Subcutaneous abdominal adipose tissue (tissue), 5 donors: ENCODE measurements around the gene LECT2.

Experiments
- H3K27ac ChIP-seq: one replicate; pipeline ENCODE4 v1.7.0; 2013; ENCODE audit warnings: low read depth, mild to moderate bottlenecking, inconsistent platforms, low read length, moderate library complexity
- H3K27me3 ChIP-seq, 5 donors: one replicate each; pipeline ENCODE4 v1.7.0; 2013; ENCODE audit warnings: low read length in 5 of 5, inconsistent platforms in 1 of 5; ENCODE audit not compliant: control insufficient read depth in 5 of 5, insufficient read depth in 4 of 5
- H3K36me3 ChIP-seq, 5 donors: one replicate each; pipeline ENCODE4 v1.7.0; 2013; ENCODE audit warnings: low read length in 5 of 5; ENCODE audit not compliant: control insufficient read depth in 5 of 5, insufficient read depth in 5 of 5
- H3K4me1 ChIP-seq, 5 donors: one replicate each; pipeline ENCODE4 v1.7.0; 2013; ENCODE audit warnings: low read length in 5 of 5, mild to moderate bottlenecking in 3 of 5, moderate library complexity in 1 of 5; ENCODE audit not compliant: control insufficient read depth in 5 of 5, insufficient read depth in 5 of 5
- H3K4me3 ChIP-seq, 5 donors: one replicate each; pipeline ENCODE4 v1.7.0; 2013; ENCODE audit warnings: low read length in 5 of 5, low read depth in 1 of 5
- H3K9ac ChIP-seq, 5 donors: one replicate each; pipeline ENCODE4 v1.7.0; 2013; ENCODE audit warnings: low read length in 5 of 5, mild to moderate bottlenecking in 4 of 5, moderate library complexity in 3 of 5
- H3K9me3 ChIP-seq, 5 donors: one replicate each; pipeline ENCODE4 v1.7.0; 2013; ENCODE audit warnings: low read length in 5 of 5; ENCODE audit not compliant: control insufficient read depth in 5 of 5
- donor health status: healthy.
- donor health status: healthy.
- donor health status: healthy.
- donor health status: healthy.
- donor health status: healthy.

LECT2 gene

GRCh38 chr5:135944967-135945560 is 9.7 kb downstream of the LECT2 start:
- Histone ChIP-seq H3K27me3 (peaks cover 0 to 5% (median 0%) of the 10 kb centered on the region in 5 donors), H3K36me3 (no peaks in the 10 kb centered on the region), H3K4me3 (no peak overlapping the region), H3K9me3 (no peaks in the 10 kb centered on the region), H3K27ac (no peak overlapping the region), H3K9ac (no peak overlapping the region), H3K4me1 (peaks cover 0 to 5% (median 0%) of the 10 kb centered on the region in 5 donors)

- Histone ChIP-seq H3K9ac (no peak overlapping the region), H3K36me3 (no peaks in the 10 kb centered on the region), H3K27ac (no peak overlapping the region), H3K27me3 (peaks cover 0 to 5% (median 0%) of the 10 kb centered on the region in 5 donors), H3K9me3 (no peaks in the 10 kb centered on the region), H3K4me1 (peaks cover 0 to 5% (median 0%) of the 10 kb centered on the region in 5 donors), H3K4me3 (no peak overlapping the region)
Measured at GRCh38 chr5:135944564-135944963, 10.2 kb downstream of the LECT2 start.

- H3K4me1 ChIP-seq, result peaks cover 0 to 5% (median 0%) of the 10 kb centered on the region in 5 donors
- no peaks in the 10 kb centered on the region for H3K36me3 ChIP-seq
- H3K27me3 ChIP-seq, result peaks cover 0 to 5% (median 0%) of the 10 kb centered on the region in 5 donors
- no peak overlapping the region for H3K4me3 ChIP-seq
- H3K9me3 ChIP-seq, result no peaks in the 10 kb centered on the region
- H3K9ac ChIP-seq, result no peak overlapping the region
- H3K27ac ChIP-seq, result no peak overlapping the region
Measured at GRCh38 chr5:135942202-135942771, 12.5 kb downstream of the LECT2 start.

- no peak overlapping the region for H3K4me3 ChIP-seq
- H3K36me3 ChIP-seq, result no peaks in the 10 kb centered on the region
- H3K9me3 ChIP-seq, result no peaks in the 10 kb centered on the region
- H3K27ac ChIP-seq, result no peak overlapping the region
- H3K4me1 ChIP-seq, result peaks cover 0 to 5% (median 0%) of the 10 kb centered on the region in 5 donors
- peaks cover 0 to 5% (median 0%) of the 10 kb centered on the region in 5 donors for H3K27me3 ChIP-seq
- H3K9ac ChIP-seq, result no peak overlapping the region
Measured at GRCh38 chr5:135941711-135942110, 13.1 kb downstream of the LECT2 start.

- H3K27ac ChIP-seq, result no peak overlapping the region
- H3K27me3 ChIP-seq, result peaks cover 0 to 5% (median 0%) of the 10 kb centered on the region in 5 donors
- no peaks in the 10 kb centered on the region for H3K9me3 ChIP-seq
- H3K36me3 ChIP-seq, result no peaks in the 10 kb centered on the region
- peaks cover 0 to 2% (median 0%) of the 10 kb centered on the region in 5 donors for H3K4me1 ChIP-seq
- H3K4me3 ChIP-seq, result no peak overlapping the region
- H3K9ac ChIP-seq, result no peak overlapping the region
Measured at GRCh38 chr5:135937245-135937911, 17.4 kb downstream of the LECT2 start.

- H3K27me3 ChIP-seq, result peaks cover 10 to 18% (median 14%) of the 10 kb centered on the region in 5 donors
- no peak overlapping the region for H3K4me3 ChIP-seq
Measured at GRCh38 chr5:135934939-135935338, 19.8 kb downstream of the LECT2 start.

GRCh38 chr5:135930949-135931295 is 23.9 kb downstream of the LECT2 start:
- Histone ChIP-seq H3K9me3 (no peaks in the 10 kb centered on the region), H3K27ac (no peak overlapping the region), H3K4me1 (peaks cover 0 to 9% (median 6%) of the 10 kb centered on the region in 5 donors), H3K9ac (no peak overlapping the region), H3K27me3 (peaks cover 13 to 26% (median 19%) of the 10 kb centered on the region in 5 donors), H3K4me3 (no peak overlapping the region), H3K36me3 (no peaks in the 10 kb centered on the region)

More at GRCh38 chr5:135934939-135935338, 19.8 kb downstream of the LECT2 start:
- Histone ChIP-seq H3K9ac (no peak overlapping the region), H3K4me1 (peaks cover 0 to 7% (median 5%) of the 10 kb centered on the region in 5 donors), H3K27ac (no peak overlapping the region), H3K9me3 (no peaks in the 10 kb centered on the region), H3K36me3 (no peaks in the 10 kb centered on the region)

- H3K27ac ChIP-seq, result no peak overlapping the region
- no peaks in the 10 kb centered on the region for H3K36me3 ChIP-seq
- H3K9me3 ChIP-seq, result no peaks in the 10 kb centered on the region
- H3K4me3 ChIP-seq, result peak overlapping the region in 3 of 5 donors; percentile 22 to 49 (median 41)
- peaks cover 0 to 9% (median 6%) of the 10 kb centered on the region in 5 donors for H3K4me1 ChIP-seq
- H3K27me3 ChIP-seq, result peaks cover 13 to 29% (median 19%) of the 10 kb centered on the region in 5 donors
- no peak overlapping the region for H3K9ac ChIP-seq
Measured at GRCh38 chr5:135930029-135930948, 24.5 kb downstream of the LECT2 start.

GRCh38 chr5:135921388-135921787 is 33.4 kb downstream of the LECT2 start:
- Histone ChIP-seq H3K27me3 (peaks cover 0 to 8% (median 4%) of the 10 kb centered on the region in 5 donors), H3K4me1 (peaks cover 0 to 2% (median 0%) of the 10 kb centered on the region in 5 donors)

More at GRCh38 chr5:135921388-135921787, 33.4 kb downstream of the LECT2 start:
- Histone ChIP-seq H3K27ac (no peak overlapping the region), H3K4me3 (no peak overlapping the region), H3K36me3 (no peaks in the 10 kb centered on the region), H3K9ac (no peak overlapping the region), H3K9me3 (no peaks in the 10 kb centered on the region)
